ENCODE measurements around the gene MYOM3.

Gene MYOM3

GRCh38 chr1:24113641-24114033, 1.7 kb upstream of the MYOM3 start:
- DNase-seq = no peak

- DNase-seq = no peak
Observed at GRCh38 chr1:24111262-24111995, 506 bp downstream of the MYOM3 start.

GRCh38 chr1:24110642-24111261, 1.2 kb downstream of the MYOM3 start:
- no peak for DNase-seq

- DNase-seq = no peak
Observed at GRCh38 chr1:24109686-24110475, 2.1 kb downstream of the MYOM3 start.

- DNase-seq = no peak
Observed at GRCh38 chr1:24109166-24109483, 2.8 kb downstream of the MYOM3 start.

GRCh38 chr1:24108334-24109165, 3.4 kb downstream of the MYOM3 start:
- DNase-seq = no peak

- DNase-seq = no peak
Observed at GRCh38 chr1:24107462-24108138, 4.3 kb downstream of the MYOM3 start.

GRCh38 chr1:24105368-24106160, 6.4 kb downstream of the MYOM3 start:
- no peak for DNase-seq

- no peak for DNase-seq
Observed at GRCh38 chr1:24104854-24105253, 7.1 kb downstream of the MYOM3 start.

GRCh38 chr1:24103879-24104278, 8.1 kb downstream of the MYOM3 start:
- no peak for DNase-seq

GRCh38 chr1:24103408-24103807, 8.5 kb downstream of the MYOM3 start:
- no peak for DNase-seq

GRCh38 chr1:24102961-24103360, 9.0 kb downstream of the MYOM3 start:
- no peak for DNase-seq

- no peak for DNase-seq
Observed at GRCh38 chr1:24101796-24102586, 9.9 kb downstream of the MYOM3 start.

GRCh38 chr1:24100945-24101737, 10.8 kb downstream of the MYOM3 start:
- no peak for DNase-seq

- DNase-seq = no peak
Observed at GRCh38 chr1:24098943-24099638, 12.8 kb downstream of the MYOM3 start.

GRCh38 chr1:24098102-24098501, 13.8 kb downstream of the MYOM3 start:
- DNase-seq = no peak

- DNase-seq = no peak
Observed at GRCh38 chr1:24097663-24098062, 14.3 kb downstream of the MYOM3 start.

GRCh38 chr1:24096739-24097103, 15.2 kb downstream of the MYOM3 start:
- DNase-seq = no peak

- DNase-seq = no peak
Observed at GRCh38 chr1:24096009-24096738, 15.8 kb downstream of the MYOM3 start.
